Heart right ventricle (tissue), 16 donors: ENCODE measurements around the gene RSPH9. TPM values are rescaled to one million over a fixed set of nuclear protein-coding genes. Genes with fewer than 3 reads are reported as not detected.
A peak's percentile ranks its signal among the peaks of the same experiment; 100 is the strongest.

Experiments
- ATAC-seq, 8 donors: fragments of 200-7000 bp; cut with Tn5 transposase; one replicate each; pipeline ENCODE4 v1.9.1; 2020; ENCODE audit warnings: mild to moderate bottlenecking in 8 of 8, moderate library complexity in 8 of 8, moderate number of reproducible peaks in 1 of 8
- DNase-seq, 2 donors: peaks; one replicate each; pipeline ENCODE4 v3.0.0-alpha.2; 2020
- H3K27ac ChIP-seq, 10 donors: fragments of 200-600 bp; sonication (generic) in 2 of 10; one replicate each; pipeline versions ENCODE4 v1.5.0 to v1.8.0; 2020 to 2022; ENCODE audit warnings: mild to moderate bottlenecking in 3 of 10
- H3K27me3 ChIP-seq, 7 donors: fragments of 200-600 bp; one replicate each; pipeline ENCODE4 v1.8.0; 2021 to 2022; ENCODE audit warnings: mild to moderate bottlenecking in 2 of 7
- H3K36me3 ChIP-seq, 9 donors: fragments of 200-600 bp; sonication (generic) in 1 of 9; one replicate each; pipeline versions ENCODE4 v1.5.0 to v1.8.0; 2020 to 2022; ENCODE audit warnings: mild to moderate bottlenecking in 2 of 9
- H3K4me1 ChIP-seq, 9 donors: fragments of 200-600 bp; sonication (generic) in 1 of 9; one replicate each; pipeline versions ENCODE4 v1.5.0 to v1.8.0; 2020 to 2022; ENCODE audit warnings: mild to moderate bottlenecking in 4 of 9
- H3K4me3 ChIP-seq, 10 donors: fragments of 200-600 bp; sonication (generic) in 2 of 10; one replicate each; pipeline versions ENCODE4 v1.5.0 to v1.8.0; 2020 to 2022; ENCODE audit warnings: mild to moderate bottlenecking in 7 of 10, moderate library complexity in 2 of 10
- H3K9me3 ChIP-seq, 11 donors: fragments of 200-600 bp in 10 of 11; sonication (generic) in 2 of 11; one replicate each; pipeline versions ENCODE4 v1.5.0 to v1.8.0; 2013 to 2022; ENCODE audit warnings: mild to moderate bottlenecking in 2 of 11, control low read depth in 1 of 11, moderate library complexity in 1 of 11
- WGBS, 2 donors: extraction: QIAGEN DNeasy Blood & Tissue Kit; methylation state at CpG; one replicate each; pipeline ENCODE4 v1.1.7; 2013; ENCODE audit warnings: inconsistent platforms in 1 of 2; 5-methylcytosine and 5-hydroxymethylcytosine counted together
- intact Hi-C, 10 donors: fragments of 100-400 bp; cut with DNase I; formaldehyde crosslinking; loops; one replicate each; pipeline versions ENCODE4 v1.11.1 to v1.14.2; 2022
- polyA plus RNA-seq, 2 donors: library from polyadenylated mRNA; stranded (reverse); fragments of 200-250 nt; gene quantifications; one replicate each; pipeline ENCODE4 v1.2.3, GENCODE V29; 2013
- total RNA-seq, 10 donors: library from RNA; stranded (reverse); fragmentation: NEBNext Ultra II Directional in 3 of 10; extraction: Animal tissue kit (Norgen Biotek cat#: 25700) in 3 of 10; gene quantifications; one replicate each; pipeline versions ENCODE4 v1.2.1 to v1.2.4, GENCODE V29; 2021 to 2023
- TF ChIP-seq, protein P1 (sequence below), 9 donors: fragments of 200-600 bp; sonication (generic) in 2 of 9; IDR thresholded peaks; one replicate each; pipeline versions ENCODE4 v1.5.0 to v1.8.0; 2021 to 2022; ENCODE audit warnings: antibody characterized with exemption in 9 of 9, mild to moderate bottlenecking in 5 of 9, moderate library complexity in 1 of 9
- donor health status: Arrhythmogenic right ventricular cardiomyopathy.
- donor health status: ischemic (EF 13 %, LVEDD 7.1; RV severe dilation, severe dysfunction).
- donor health status: healthy with polysubstance abuse.
- donor health status: DM: no; HTN: yes; CAD: no.
- donor health status: DM: no; HTN: no; CAD: no.
- donor health status: ischemic (EF 25% LVEDD 6.9; RV normal size, moderate dysfunction).
- donor health status: ischemic (EF 25% LVEDD 5.7; RV mildly dilated, moderate dysfunction).
- donor health status: healthy.
- donor health status: DM: yes; HTN: yes; CAD: no.
- donor health status: Ischemic cardiomyopathy.
- donor health status: ischemic (EF 35%, LVEDD 5.7; RV mildly dilated, moderate dysfunction).
- donor health status: nonischemic (EF 11% LVEDD 7.7; RV severe dilation, severe dysfunction).
- donor health status: DM: yes; HTN: yes; CAD: no.
- donor health status: PGD.
- donor health status: ischemic (EF 29% LVEDD 5.4; RV normal size, mild dysfunction).
- donor health status: nonischemic (EF 23%, LVEDD 6.1; RV moderate dilation, normal function).

Gene RSPH9
- total and polyA plus RNA-seq, 12 donors: 0.09 to 0.45 (median 0.13) TPM; not detected in 5

DNA sequence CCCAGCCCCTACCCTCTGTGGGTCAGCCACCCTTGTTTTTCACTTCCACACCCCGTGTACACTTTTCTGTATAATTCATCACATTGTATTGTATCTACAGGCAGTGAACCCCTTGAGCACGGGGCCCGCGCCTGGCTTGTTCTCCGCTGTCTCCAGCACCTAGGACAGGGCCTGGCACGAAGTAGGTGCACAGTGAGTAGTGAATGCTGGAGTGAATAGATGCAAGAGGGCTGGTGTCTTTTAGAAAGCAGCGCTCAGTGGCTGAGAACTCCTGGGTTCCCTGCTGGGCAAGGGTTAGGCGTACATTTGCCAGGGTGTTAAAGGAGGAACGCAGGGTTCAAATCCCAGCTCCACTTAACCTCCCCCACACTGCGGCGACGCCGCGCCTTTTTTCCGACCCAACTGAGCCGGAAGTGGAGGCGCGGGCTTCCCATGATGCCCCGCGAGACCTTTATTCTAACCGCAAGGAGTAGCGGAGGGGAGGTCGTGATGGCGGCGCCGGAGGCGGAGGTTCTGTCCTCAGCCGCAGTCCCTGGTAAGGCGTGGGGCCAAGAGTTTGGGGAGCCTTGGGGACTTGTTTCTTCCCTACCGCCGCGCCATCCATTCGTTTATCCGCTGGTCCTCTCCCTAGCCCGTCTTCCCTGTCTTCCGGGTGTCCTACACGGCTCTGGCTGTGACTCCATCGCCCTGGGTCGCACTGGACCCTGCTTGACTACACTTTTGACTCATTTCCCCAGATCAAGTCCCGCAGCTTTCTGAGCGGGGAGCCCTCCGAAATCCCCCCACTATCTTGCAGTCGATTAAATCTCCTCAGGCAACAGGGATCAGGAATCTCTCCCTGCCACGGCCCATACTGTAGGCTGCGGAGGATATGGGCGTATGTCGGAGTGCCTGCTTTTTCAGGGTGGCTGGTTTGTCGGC lies 9.2 kb upstream of the RSPH9 start, which contains the start of gene MAD2L1BP:
Gene MAD2L1BP (plus strand): TSS at position 454 of the 921 bp plus-strand sequence. CDS start 36 bp downstream, at position 490.
- Histone ChIP-seq H3K27ac (peak within 1 kb of the TSS; percentile 49 to 97 (median 90)), H3K4me3 (peak within 1 kb of the TSS; percentile 53 to 95 (median 80)), H3K27me3 (no peaks in the 10 kb centered on the region), H3K9me3 (no peaks in the 10 kb centered on the region), H3K36me3 (peaks cover 0 to 42% (median 20%) of the 10 kb centered on the region in 9 donors), H3K4me1 (peaks cover 11 to 58% (median 42%) of the 10 kb centered on the region in 9 donors)
- intact Hi-C loops: no loop called here
- DNase-seq (peak; percentile 86), ATAC-seq (peak; percentile 86 to 96 (median 94))
- TF ChIP-seq, protein P1, sequence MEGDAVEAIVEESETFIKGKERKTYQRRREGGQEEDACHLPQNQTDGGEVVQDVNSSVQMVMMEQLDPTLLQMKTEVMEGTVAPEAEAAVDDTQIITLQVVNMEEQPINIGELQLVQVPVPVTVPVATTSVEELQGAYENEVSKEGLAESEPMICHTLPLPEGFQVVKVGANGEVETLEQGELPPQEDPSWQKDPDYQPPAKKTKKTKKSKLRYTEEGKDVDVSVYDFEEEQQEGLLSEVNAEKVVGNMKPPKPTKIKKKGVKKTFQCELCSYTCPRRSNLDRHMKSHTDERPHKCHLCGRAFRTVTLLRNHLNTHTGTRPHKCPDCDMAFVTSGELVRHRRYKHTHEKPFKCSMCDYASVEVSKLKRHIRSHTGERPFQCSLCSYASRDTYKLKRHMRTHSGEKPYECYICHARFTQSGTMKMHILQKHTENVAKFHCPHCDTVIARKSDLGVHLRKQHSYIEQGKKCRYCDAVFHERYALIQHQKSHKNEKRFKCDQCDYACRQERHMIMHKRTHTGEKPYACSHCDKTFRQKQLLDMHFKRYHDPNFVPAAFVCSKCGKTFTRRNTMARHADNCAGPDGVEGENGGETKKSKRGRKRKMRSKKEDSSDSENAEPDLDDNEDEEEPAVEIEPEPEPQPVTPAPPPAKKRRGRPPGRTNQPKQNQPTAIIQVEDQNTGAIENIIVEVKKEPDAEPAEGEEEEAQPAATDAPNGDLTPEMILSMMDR (IDR thresholded peaks at IDR 0.05): no peak
- whole genome bisulfite sequencing, 2 donors: 4% methylated on average over 48 of the region's 48 CpGs

GRCh38 chr6:43636308-43636659 lies 8.6 kb upstream of the RSPH9 start:
- H3K36me3 ChIP-seq: peaks cover 0 to 48% (median 26%) of the 10 kb centered on the region in 9 donors
- H3K9me3 ChIP-seq: no peaks in the 10 kb centered on the region
- DNase-seq (no peak), ATAC-seq (peak in 6 of 8 donors; percentile 5 to 25 (median 17))
- TF ChIP-seq, protein P1 (IDR thresholded peaks at IDR 0.05): no peak
- intact Hi-C loops: no loop called here
- H3K4me1 ChIP-seq: peaks cover 11 to 52% (median 38%) of the 10 kb centered on the region in 9 donors
- H3K4me3 ChIP-seq: peak overlapping the region; percentile 53 to 95 (median 80)
- peak overlapping the region; percentile 49 to 97 (median 90) for H3K27ac ChIP-seq
- WGBS, 2 donors: 15 to 20% methylated on average over 7 of the region's 7 CpGs
- H3K27me3 ChIP-seq: no peaks in the 10 kb centered on the region

GRCh38 chr6:43639984-43640800 lies 4.6 kb upstream of the RSPH9 start:
- TF ChIP-seq, protein P1 (IDR thresholded peaks at IDR 0.05): no peak
- intact Hi-C loops: no loop called here
- ATAC-seq (no peak), DNase-seq (no peak)
- Histone ChIP-seq H3K4me3 (no peak overlapping the region), H3K27ac (no peak overlapping the region), H3K4me1 (peaks cover 11 to 55% (median 41%) of the 10 kb centered on the region in 9 donors), H3K27me3 (no peaks in the 10 kb centered on the region), H3K9me3 (no peaks in the 10 kb centered on the region), H3K36me3 (peaks cover 0 to 69% (median 32%) of the 10 kb centered on the region in 9 donors)
- WGBS, 2 donors: 90 to 92% methylated on average over 21 of the region's 21 CpGs

DNA sequence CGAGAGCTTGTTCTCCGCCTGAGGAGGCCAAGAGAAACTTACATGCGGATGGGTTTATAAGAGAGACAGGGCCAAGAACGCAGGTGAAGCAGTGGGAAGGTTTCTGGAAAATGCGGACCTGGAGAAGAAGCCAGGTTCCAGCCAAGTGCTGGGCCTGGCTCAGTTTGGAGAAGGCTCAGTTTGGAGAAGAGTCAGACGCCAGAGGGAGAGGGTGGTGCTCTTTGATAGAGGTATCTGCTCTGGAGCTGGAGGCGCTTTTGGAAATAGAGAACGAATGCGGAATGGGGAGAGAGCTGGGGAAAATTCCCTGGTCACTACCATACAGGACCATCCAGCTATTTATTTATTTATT lies 753 bp downstream of the RSPH9 start:
- TF ChIP-seq, protein P1 (IDR thresholded peaks at IDR 0.05): no peak
- intact Hi-C loops: no loop called here
- 18 to 25% methylated on average over 9 of the region's 9 CpGs for WGBS, 2 donors
- Histone ChIP-seq H3K27me3 (no peaks in the 10 kb centered on the region), H3K27ac (peak overlapping the region in 3 of 10 donors; percentile 15 to 49 (median 33)), H3K4me3 (peak overlapping the region in 9 of 10 donors; percentile 28 to 59 (median 50)), H3K36me3 (peaks cover 0 to 30% (median 13%) of the 10 kb centered on the region in 9 donors), H3K9me3 (no peaks in the 10 kb centered on the region), H3K4me1 (peaks cover 0 to 21% (median 13%) of the 10 kb centered on the region in 9 donors)
- ATAC-seq (peak in 1 of 8 donors; percentile 10), DNase-seq (no peak)
